Measurements from ENCODE around the gene SCARF2. TPM values are rescaled to one million over a fixed set of nuclear protein-coding genes. Genes with fewer than 3 reads are reported as not detected.

Gene SCARF2
- total and polyA plus RNA-seq, 11 donors, result 1.5 to 10.1 (median 2.8) TPM

DNA sequence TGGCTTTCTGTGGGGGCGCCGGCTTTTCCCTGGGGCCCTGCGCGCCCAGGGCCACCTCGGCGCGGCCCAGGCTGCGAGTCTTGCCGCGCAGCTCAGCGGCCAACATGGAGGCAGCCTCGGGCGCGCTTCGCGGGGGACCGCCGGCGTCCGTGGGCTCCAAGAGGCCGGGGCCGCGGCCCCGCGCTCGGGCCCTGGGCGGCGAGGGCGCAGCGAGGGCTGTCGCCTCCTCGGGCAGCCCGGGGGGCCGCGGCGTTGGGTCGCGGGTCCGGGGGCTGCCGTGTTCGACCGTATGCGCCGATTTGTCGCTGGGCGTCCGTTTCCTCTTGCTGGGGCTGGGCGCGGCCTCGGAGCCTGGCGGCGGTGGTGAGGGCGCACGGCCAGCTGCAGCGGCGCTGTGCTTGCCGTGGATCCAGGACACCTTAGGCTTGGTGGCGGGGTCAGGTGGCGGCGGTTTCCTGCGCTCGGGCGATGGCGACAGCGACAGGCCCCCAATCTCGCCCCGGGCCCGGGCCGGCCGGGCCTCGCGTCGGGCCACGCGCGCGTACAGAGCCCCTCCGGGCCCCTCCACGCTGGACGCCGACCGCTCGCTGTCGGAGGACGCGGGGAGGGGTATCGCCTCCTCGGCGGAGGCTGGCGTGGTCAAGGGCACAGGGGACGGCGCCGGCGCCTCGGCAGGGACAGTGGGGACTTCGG, 11.9 kb downstream of the SCARF2 start:
- ATAC-seq, result no peak
- H3K4me3 ChIP-seq, result peak overlapping the region in 9 of 12 donors; percentile 10 to 50 (median 45)
- TF ChIP-seq POLR2A (IDR thresholded peaks at IDR 0.05), result no peak
- TF ChIP-seq, protein P1, sequence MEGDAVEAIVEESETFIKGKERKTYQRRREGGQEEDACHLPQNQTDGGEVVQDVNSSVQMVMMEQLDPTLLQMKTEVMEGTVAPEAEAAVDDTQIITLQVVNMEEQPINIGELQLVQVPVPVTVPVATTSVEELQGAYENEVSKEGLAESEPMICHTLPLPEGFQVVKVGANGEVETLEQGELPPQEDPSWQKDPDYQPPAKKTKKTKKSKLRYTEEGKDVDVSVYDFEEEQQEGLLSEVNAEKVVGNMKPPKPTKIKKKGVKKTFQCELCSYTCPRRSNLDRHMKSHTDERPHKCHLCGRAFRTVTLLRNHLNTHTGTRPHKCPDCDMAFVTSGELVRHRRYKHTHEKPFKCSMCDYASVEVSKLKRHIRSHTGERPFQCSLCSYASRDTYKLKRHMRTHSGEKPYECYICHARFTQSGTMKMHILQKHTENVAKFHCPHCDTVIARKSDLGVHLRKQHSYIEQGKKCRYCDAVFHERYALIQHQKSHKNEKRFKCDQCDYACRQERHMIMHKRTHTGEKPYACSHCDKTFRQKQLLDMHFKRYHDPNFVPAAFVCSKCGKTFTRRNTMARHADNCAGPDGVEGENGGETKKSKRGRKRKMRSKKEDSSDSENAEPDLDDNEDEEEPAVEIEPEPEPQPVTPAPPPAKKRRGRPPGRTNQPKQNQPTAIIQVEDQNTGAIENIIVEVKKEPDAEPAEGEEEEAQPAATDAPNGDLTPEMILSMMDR (IDR thresholded peaks at IDR 0.05), result no peak
- peaks cover 0 to 37% (median 0%) of the 10 kb centered on the region in 9 donors for H3K27me3 ChIP-seq
- H3K27ac ChIP-seq, result peak overlapping the region in 1 of 12 donors; percentile 29
- H3K9me3 ChIP-seq, result no peaks in the 10 kb centered on the region
- intact Hi-C loops (cut with DNase I), result loop anchor here in 2 of 10 donors (10.0 kb wide), 2 partner anchors 139 to 279 kb away; no protein-coding TSS in a partner anchor
- DNase-seq, result peak in 1 of 5 donors; percentile 51
- H3K4me1 ChIP-seq, result peaks cover 0 to 42% (median 23%) of the 10 kb centered on the region in 12 donors
- WGBS, 4 donors, result 43 to 58% (median 49%) methylated on average over 57 to 96 of the region's 96 CpGs
- H3K36me3 ChIP-seq, result peaks cover 0 to 32% (median 9%) of the 10 kb centered on the region in 9 donors

GRCh38 chr22:20424932-20425565, 12.6 kb downstream of the SCARF2 start:
- WGBS, 4 donors, result 65 to 76% (median 72%) methylated on average over 22 to 59 of the region's 59 CpGs
- H3K4me3 ChIP-seq, result peak overlapping the region in 7 of 12 donors; percentile 23 to 50 (median 45)
- ATAC-seq, result peak; percentile 18 to 61 (median 26)

DNA sequence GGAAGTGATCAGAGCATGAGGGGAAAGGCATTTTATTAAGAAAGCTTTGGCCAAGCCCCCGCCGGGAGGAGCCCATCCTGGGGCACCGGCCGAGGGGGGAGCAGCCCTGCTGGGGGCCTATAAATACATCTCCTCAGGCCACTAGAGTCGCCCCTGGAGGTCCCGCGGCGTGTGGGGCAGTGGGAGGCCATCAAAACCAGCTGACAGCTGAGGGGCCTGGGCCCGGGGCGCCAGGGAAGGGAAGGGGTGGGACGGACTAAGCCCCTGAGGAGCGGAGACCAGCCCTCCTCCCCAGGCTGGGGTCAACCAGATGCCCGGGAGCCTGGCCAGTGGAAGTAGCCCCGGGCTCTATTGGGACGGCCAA, 13.1 kb downstream of the SCARF2 start:
- H3K27me3 ChIP-seq, result peaks cover 0 to 26% (median 0%) of the 10 kb centered on the region in 9 donors
- H3K9me3 ChIP-seq, result no peaks in the 10 kb centered on the region
- peak overlapping the region in 8 of 12 donors; percentile 21 to 74 (median 52) for H3K27ac ChIP-seq
- H3K4me1 ChIP-seq, result peaks cover 0 to 37% (median 22%) of the 10 kb centered on the region in 12 donors
- peak in 1 of 5 donors; percentile 58 for DNase-seq
- 57 to 75% (median 68%) methylated on average over 8 to 15 of the region's 15 CpGs for WGBS, 4 donors
- peak overlapping the region in 3 of 12 donors; percentile 25 to 33 (median 28) for H3K4me3 ChIP-seq
- H3K36me3 ChIP-seq, result peaks cover 0 to 22% (median 8%) of the 10 kb centered on the region in 9 donors
- peak in 1 of 4 donors; percentile 1 for ATAC-seq
- intact Hi-C loops (cut with DNase I), result loop anchor here in 5 of 10 donors (5.0 to 10.0 kb wide), 4 partner anchors 68 to 280 kb away; partner anchors contain the start of gene KLHL22 (in 2 of the 5)
- TF ChIP-seq, protein P1 (IDR thresholded peaks at IDR 0.05), result no peak
- TF ChIP-seq POLR2A (IDR thresholded peaks at IDR 0.05), result no peak

More at GRCh38 chr22:20424932-20425565, 12.6 kb downstream of the SCARF2 start:
- no peaks in the 10 kb centered on the region for H3K9me3 ChIP-seq
- TF ChIP-seq, protein P1 (IDR thresholded peaks at IDR 0.05), result no peak
- no peak for TF ChIP-seq POLR2A (IDR thresholded peaks at IDR 0.05)
- DNase-seq, result peak in 4 of 5 donors; percentile 47 to 69 (median 56)
- H3K36me3 ChIP-seq, result peaks cover 0 to 27% (median 9%) of the 10 kb centered on the region in 9 donors
- H3K4me1 ChIP-seq, result peaks cover 0 to 37% (median 22%) of the 10 kb centered on the region in 12 donors
- peak overlapping the region in 8 of 12 donors; percentile 21 to 74 (median 52) for H3K27ac ChIP-seq
- H3K27me3 ChIP-seq, result peaks cover 0 to 30% (median 0%) of the 10 kb centered on the region in 9 donors
- intact Hi-C loops (cut with DNase I), result loop anchor here in 5 of 10 donors (5.0 to 10.0 kb wide), 4 partner anchors 67 to 280 kb away; partner anchors contain the start of gene KLHL22 (in 2 of the 5)
